Stimulated activated naive CD4-positive, alpha-beta T cell treated with Interleukin-2 at 50 U/mL for 16 hours (primary cell): ENCODE results near the gene PPARA.

ENCODE experiments used
- DNase-seq: peaks from one replicate; lab custom pipeline; 2025; lab: John Stamatoyannopoulos, UW

The PPARA gene

DNA sequence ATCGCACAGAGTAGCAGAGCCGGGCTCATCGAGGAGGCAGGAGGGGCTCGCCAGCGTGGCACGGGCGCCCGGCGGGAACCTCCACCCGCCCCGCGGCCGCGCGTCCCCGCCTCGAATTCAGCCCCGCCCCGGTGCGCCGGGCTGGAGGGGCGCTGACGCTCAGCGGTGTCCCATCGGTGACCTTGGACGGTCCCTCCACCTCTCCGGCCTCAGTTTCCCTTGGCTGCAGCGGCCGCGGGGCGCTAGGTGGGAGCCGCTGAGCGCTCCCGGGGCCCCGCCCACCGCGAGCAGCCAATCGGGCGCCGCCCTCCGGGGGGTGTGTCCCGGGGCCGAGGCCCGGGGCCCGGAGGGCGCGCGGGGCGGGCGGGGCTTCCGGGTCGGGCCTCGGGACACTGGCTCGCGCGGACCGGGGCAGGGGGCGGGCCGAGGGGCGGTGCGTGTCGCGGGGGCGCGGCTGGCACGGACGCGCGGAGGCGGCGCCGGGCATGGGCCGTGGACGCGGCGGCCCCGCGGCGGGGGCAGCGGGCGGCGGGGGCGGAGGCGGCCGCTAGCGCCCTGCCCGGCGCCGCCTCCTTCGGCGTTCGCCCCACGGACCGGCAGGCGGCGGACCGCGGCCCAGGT, at the start of gene PPARA:
Gene PPARA, plus strand, starts transcription at position 493 of the 621 bp plus-strand sequence. CDS start 47,858 bp downstream, outside the sequence.
- peak; percentile 87 for DNase-seq

DNA sequence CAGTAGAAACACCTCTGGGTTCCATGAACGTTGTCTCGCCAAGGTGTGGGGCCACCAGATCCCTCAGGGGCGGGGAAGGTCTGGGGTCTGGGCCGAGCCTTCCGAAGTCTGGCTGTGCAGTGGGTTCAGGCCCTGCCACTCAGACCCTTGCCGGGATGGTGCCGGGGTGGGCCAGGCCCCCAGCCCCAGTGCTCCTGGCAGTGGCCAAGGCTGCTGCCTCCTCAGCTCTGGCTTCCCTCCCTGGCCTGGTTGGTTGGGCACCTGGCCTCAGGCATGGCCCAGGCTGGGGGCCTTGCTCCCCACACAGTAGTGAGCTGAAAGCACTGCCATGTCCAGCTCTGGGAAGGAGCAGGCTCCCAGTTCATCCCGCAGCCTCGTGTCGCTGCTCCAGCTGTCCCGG, 48.2 kb upstream of the PPARA start:
- DNase-seq = no peak

DNA sequence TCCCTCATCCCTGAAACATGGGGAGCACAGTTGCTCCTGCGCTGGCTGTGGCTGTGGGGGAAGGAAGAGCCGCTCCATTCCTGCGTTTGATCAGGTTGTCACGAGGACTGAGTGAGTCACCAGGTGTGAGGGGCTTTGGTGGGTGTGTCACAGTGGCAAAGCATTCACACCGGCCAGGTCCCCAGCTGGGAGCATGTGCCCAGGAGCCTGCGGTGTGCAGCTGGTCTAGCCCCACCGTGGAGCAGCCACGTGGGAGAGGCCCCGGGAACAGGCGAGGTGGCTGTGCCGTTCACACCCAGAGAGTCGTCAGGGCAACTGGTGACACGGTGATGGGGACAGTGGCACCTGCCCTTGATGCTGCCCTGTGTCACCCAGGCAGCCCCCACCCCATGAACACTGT, 47.6 kb upstream of the PPARA start:
- no peak for DNase-seq

DNA sequence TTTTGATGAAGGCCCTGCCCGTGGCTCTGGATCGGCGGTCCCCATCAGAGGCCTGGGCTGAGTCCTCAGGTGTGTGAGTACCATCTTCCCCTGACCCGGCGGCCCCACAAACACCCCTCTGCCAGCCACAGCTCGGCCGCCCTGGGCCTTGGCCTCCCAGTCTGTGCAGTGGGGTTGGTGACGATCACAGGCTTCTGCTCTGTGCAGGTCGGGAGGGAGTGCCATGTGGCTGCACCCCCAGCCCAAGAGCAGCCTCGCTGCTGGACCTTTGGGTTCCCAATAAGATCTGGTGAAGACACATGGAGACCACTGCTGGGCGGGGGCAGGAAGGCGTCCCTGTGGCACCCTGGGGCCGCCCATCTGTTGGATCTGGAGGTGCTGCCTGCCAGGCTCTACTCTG, 47.1 kb upstream of the PPARA start:
- DNase-seq = no peak

DNA sequence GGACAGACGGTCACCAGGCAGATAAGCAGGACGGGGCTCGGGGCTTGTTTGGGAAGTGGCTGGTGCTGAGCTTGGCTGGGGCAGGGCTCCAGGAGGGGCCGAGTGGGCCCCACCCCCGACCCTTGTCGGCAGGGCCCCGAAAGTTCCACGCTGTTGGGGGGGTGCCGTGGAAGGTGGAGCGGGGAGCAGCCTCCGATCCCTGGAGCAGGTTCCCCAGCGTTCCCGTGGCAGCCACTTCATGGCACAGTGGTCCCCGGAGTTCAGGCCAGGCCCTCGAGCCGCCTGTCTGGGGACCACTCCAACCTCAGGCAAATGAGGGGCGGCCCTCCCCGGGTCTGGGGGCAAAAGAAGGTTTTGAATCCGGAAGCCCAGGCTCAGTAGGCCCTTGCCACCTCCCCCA, 46.7 kb upstream of the PPARA start:
- DNase-seq = no peak

DNA sequence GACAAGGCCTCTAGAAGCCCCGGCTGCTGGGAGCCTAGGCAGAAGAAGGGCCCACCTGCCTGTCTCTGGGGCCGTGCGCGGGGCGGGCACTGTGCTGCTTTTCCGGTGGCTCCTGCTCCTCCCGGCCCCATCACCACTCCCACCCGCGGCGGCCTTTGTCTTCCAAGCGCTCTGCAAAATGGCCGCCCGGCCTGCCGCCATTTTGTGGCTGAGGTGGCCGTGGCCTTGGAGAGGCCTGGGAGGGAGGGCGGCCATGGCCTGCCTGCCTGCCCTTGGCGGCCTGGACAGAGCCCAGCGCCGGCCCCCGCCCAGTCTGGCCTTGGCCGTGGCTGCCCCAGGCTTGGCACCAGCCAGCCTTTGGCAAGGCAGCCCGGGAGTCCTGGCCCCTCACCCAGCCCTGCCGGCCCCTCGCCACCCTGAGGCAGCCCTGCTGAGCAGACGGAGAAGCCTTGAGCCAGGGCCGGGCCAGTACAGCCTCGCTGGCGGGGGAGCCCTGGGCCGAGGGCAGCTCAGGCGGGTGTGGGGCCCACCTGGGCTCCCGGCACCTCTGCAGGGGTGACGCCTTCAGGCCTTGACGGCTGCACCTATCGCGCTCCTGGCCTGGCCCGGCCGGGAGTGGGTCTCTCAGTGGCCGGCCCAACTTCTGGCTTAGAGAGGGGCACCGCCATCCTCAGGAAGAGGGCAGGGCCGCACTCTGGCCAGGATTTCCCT, 46.0 kb upstream of the PPARA start:
- no peak for DNase-seq

DNA sequence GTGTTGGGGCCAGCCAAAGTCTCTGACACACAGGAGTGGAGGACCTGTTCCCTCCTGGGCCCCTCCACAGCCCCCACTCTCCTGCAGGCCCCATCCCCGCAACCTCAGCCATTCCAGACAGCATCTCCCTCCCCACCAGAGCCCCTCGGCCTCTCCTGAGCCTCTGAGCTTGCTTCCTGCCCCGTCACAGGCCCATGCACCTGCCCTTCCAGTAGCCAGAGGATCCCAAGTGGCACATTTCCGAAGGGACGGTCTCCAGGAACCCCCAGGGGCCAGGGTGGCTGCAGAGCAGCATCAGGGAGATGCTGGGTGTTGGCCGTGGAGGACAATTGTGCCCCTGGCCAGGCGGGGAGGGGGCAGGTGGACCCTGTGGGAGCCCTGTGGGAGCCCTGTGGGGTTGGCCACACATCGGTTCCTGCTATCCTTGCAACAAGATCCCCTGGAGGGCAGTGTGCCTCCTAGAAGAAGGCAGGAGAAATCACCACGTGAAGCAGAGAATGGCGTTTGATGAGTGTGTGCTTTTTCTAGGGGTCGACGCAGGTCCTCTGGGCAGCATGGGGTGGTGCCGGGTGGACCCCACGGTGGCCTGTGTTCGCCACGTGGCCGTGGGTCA, 45.3 kb upstream of the PPARA start:
- DNase-seq = no peak

DNA sequence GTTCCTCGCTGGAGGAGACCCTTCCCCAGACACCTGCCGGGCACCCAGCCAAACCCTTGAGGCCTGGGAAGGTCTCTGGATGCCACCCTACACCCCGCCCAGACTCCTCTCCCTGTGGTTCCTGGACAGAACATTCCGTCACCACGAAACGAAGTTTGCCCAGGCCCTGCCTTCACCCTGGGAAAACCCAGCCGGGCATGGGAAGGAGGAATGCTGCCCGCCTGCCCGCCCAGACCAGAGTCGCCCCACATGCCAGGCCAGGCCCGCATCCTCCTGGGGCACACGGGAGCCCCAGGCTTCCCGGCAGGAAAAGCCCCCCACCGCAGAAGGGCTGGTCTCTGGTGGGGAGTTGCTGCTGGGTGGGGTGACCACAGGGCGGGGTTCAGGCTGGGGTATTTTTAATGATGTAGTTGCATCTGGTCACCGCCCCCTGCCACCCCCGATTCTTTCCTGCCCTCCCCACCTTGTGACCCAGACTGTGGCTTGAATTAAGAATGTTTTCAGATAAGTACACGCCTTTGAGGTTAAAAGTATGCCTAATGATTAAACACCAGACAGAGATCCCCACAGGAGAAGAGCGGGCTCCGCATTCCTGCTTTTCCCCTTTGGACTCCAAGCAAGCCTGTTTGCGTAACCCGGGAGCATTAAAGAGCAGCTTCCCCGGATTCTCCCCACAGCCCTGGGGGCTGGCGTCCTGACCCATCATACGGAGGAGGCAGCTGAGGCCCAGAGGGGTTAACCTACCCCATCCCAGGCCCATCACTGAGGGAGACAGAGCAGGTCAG, 44.6 kb upstream of the PPARA start:
- no peak for DNase-seq

DNA sequence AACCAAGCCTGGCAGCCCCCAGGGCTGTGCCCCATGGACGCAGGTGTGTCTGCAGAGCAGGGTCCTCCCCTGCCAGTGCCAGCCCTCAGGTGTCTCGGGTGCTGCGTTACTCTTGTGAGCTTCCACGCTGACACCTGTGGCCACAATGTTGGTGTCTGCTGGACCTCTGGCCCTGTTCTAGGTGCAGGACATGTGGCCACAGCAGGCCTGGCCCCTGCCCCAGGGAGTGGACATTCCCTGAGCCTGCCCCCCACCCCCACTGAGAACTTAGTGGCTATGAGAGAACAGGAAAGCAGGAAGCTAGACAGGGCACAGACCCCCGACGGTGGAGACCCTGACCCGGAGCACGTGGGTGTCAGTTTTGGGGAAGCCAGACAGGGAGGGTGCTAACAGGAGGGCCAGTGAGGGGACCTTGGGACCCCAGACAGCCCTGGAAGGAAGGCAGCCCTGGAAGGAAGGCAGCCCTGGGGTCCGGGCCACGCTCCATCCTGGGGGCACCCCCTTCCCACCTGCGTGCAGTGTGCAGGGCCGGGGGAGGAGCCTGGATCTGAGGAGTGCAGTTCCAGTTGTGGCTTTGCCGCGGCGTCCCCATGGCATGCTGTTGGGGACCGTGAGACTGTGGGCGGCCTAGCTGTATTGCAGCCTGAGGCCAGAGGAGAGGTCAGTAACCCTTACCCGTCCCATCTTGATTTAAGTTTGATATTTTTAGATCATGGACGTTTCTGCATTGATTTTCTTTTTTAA, 43.9 kb upstream of the PPARA start:
- no peak for DNase-seq

DNA sequence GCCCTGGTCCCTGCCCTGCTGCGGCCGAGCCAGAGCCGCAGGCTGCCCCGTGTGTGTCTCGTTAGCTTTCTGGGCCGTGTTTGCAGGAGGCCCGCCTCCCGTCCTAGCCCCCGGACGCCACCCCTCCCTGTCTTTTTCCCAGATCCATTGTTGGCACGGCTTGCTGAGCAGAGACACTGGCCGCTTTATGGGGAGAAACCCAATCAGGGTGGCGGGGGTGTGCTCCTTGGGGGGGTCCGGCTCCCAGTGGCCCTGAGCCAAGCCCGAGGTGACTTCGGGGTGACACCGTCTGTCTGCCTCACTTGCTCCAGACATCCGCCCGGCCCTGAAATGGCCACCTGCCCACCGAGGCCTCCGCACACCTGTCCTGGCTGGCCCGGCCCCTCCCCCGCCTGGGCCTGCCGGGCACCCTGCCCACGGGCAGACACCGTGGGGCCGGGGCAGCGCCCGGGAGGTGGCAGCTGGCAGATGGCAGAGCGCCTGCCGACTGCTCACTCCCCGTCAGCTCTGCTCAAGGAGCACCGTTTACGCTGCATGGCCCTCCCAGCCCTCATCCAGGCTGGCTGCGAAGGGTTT, 43.1 kb upstream of the PPARA start:
- no peak for DNase-seq

DNA sequence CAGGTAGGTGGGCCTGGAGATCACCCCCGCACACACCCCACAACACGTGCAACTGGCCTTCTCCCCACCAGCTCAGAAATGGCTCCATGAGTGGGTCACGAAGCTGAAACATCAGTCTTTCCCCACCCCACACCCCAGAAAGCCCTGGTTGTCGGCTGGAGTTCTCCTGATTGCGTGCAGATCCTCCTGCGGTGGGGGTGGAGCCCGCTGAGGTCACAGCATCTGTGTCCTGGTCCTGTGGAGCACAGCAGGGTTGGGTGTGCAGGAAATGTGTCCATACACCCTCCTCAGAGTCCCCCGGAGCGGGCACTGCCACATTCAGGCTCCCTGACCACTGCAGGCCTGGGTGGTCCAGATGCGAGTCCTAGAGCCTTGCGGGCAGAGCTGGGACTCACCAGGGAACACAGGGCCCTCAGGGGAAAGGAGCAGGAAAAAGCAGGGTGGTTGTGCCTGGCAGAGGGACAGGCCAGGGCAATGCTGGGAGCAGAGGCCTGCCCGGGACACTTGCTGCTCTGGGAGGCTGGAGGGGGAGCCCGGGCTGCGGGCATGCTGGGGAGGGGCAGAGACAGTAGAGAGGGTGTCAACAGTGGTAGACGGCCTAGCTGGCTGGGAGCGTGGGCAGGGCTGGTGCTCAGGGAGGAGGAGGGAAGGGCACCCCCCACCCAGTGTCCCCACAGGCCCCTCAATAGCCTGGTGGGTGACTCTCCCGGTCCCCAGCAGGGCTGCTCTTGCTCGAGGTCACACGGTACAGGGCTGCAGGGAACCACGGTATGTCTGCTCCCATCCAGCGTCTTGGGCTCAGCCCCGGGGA, 42.4 kb upstream of the PPARA start:
- DNase-seq = no peak

DNA sequence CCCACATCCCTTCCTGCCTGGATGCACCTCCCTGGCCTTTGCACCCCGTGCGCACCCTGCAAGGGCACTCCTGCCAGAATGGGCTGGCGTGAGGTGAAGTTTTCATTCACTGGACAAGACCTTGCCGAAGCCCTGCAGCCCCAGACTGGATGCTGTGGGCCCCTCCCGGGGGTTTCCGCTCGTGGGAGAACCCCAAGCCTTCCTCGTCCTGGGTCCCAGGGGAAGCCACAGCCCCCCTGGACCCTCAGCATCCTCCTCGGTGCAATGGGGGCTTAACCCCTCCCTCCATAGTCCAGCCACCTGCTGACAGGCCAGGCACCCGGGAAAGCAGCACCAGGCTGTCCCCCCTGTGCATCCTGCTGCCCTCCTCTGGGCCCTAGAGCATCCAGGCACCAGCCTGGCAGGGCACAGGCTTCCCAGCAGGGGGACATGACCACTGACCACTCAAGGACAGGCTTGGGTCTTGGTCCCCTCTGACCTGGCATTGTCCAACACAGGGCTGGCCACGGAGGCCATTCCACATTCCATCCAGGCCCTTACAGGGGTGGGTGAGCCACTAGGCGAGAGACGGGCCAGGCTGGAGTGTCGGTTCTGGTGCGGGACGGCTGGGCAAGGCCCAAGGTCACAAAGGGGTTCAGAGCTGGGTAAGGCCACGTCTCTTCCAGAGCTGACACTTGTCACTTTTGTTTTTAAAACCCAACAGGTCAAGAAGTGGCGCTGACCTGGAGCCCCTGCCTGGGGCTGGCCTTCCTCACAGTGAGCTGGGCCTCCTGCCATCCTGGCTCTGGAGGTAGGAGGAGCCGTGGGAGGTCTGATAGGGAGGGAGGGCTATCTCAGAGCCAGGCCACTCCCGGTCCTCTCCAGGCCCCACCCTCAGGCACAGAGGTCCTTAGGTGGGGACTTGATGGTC, 41.5 kb upstream of the PPARA start:
- DNase-seq = no peak

DNA sequence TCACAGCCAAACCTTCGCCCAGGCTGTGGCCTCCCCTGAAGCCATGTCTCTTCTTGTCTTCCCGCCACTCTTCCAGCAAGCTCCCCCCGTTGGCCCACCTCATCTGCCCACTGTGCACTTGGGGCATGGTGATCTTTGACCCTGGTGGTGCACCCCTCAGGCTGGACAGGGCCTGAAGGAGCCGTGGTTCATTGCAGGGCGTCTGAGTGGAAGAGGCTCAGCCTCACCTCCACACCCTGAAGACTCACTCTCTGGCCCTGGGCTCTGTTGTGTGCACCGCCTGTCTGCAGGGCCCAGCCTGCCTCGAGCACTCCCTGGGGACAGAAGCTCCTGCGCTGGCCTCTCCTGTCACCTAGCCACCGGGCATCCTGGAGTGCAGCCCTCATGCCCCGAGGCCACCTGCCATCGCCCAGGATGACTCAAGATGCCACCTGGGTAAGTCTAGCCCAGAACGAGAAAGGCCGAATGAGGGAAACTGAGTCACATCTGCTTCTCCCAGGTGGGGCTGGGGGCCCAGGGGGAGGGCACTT, 40.8 kb upstream of the PPARA start:
- no peak for DNase-seq

DNA sequence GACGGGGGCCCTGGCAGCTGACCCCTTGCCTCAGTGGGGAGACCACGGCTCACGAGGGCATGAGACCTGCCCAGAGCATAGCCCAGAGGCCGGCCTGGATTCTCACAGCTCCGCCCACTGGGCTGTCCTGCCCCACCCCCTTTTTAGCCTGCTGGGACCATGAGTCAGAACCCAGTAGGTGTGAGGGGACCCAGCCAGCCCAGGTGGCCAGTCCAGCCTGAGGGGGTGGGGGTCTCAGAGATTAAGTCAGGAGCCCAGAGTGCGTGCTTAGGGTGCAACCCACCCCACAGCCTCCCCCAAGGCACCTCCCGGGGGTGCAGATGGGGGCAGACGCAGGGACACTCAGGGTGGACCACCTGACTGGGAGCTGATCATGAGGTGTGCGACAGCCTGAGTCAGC, 40.1 kb upstream of the PPARA start:
- DNase-seq = no peak

DNA sequence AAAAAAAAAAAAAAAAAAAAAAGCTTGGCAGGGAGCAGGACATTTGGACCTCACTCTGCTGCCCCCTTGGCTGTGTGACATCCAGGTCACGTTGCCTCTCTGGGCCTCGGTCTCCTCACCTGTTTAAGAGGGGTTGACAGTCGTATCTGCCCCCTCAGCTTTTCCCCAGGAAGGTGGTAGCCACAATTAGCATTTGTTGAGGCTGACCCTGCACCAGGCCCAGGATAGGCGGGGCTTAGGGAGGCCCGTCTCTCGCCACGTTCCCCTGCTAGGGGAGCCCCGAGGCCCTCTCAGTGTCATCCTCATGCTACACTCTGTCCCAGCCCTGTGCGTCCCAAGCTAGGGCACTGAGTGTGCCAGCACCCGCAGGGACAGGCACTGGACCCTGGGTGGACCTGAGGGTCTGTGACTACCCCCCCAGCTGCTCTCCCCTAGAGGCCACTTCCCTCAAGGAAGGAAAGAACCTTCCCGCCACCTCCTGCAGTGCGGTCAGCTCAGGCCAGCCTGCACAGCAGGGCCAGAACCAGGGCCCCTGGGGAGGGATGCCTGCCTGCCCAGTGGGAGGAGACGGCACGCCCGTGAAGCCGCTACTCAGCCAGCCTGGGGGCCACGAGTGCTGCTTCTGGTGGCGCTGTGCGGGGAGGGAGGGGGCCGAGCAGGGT, 38.5 kb upstream of the PPARA start:
- DNase-seq = no peak

DNA sequence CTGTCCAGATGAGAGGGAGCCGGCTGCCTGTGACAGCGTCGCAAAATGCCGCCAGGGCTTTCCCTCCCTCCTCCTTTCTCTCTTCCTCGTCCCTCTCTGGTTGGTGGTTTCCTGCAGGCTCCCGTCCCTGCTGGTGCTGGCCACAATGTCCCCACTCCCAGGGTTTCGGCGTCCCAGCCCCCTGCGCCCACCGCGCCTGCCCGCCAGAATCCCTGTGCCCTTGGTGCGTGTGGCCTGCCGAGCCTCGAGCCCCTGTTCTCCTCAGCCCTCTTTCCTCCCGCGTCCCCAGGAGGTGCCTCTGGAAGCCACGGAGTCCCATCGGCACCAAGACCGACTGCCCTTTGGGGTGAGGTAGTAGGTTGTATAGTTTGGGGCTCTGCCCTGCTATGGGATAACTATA, 37.9 kb upstream of the PPARA start:
- no peak for DNase-seq

DNA sequence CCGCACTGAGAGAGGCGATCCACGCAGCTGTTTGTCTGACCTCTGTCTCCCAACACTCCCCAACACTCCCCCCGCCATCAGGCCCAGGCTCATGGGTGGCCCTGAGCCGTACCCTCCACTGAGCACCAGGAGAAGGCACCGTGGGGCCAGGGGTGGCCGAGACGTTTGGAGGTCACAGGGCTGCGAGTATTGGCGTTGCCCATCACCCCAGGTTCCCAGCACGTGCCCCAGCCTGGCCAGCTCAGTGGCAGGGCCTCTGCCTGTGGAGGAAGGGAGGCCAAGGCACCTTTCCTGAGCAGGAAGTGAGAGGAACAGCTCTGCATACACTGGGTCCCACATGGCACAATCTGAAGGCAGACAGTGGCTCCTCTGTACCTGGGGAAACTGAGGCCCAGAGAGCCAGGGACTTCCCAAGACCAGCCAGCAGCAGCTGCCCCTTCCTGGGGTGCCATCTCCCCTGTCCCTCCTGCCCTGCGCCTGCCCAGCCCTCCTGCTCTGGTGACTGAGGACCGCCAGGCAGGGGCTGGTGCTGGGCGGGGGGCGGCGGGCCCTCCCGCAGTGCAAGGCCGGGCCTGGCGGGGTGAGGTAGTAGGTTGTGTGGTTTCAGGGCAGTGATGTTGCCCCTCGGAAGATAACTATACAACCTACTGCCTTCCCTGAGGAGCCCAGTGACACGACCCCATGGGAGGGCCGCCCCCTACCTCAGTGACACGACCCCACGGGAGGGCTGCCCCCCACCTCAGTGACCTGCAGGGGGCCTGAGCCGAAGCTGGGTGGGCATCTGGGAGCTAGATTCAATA, 37.0 kb upstream of the PPARA start:
- DNase-seq = no peak

DNA sequence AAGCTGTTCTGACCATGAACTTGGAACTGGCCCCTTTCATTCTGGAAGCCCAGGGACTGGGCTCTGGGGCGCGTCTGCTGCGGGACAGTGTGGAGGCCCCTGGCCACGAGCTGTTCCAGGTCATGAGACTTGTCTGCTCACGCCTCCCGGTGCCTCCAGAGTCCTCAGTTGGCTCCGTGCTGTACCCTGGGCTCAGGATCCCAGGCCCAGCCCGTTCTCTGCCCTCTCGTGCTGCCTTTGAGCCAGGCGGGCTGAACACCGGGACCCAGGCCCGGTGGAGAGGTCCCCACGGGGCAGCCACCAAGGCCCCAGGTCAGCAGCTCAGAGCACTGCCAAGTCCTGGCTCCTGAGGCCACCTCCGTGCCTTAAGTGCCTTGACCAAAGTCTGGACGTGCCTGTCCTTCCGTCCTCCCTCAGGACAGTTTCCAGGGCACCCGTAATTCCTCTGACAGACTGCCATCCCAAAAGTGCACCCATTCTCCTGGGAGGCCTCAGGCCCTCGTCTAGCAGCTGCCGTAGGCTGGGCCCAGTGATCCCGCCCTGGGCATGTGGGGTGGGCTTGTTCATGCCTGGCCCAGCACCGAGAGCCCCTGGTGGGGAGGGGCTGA, 36.3 kb upstream of the PPARA start:
- DNase-seq = no peak
